A549 treated with AZD2906 at 1 μM for 4 hours (cell line): ENCODE results near the gene OR5AN1. TPM values are rescaled to one million over a fixed set of nuclear protein-coding genes. Genes with fewer than 3 reads are reported as not detected.

Experiments used
- total RNA-seq: library from RNA; stranded (reverse); fragments of 200-300 nt; extraction: Qiagen RNA extraction; gene quantifications from 5 replicates; pipeline ENCODE4 v1.2.3, GENCODE V29; 2022

The OR5AN1 gene
- total RNA-seq: not detected in 5 replicates

GRCh38 chr11:59358595-59358994 is at the start of gene OR5AN1:
Gene OR5AN1 (plus strand): TSS chr11:59358895. CDS start chr11:59364459, 5,564 bp downstream.

Other genes starting within 250 kb of the OR5AN1 start
- gene FAM111A, start 216.0 kb upstream of the OR5AN1 start, total RNA-seq: 7.2 to 8.5 TPM (median 7.9 TPM) in 5 replicates
- 3.7 to 4.3 TPM (median 4.0 TPM) in 5 replicates for gene DTX4, start 186.8 kb upstream of the OR5AN1 start, total RNA-seq
- not detected in 5 replicates for gene MPEG1, start 146.0 kb upstream of the OR5AN1 start, total RNA-seq
- gene OR5A2, start 67.5 kb downstream of the OR5AN1 start, total RNA-seq: not detected in 5 replicates
- gene OR5A1, start 77.6 kb downstream of the OR5AN1 start, total RNA-seq: not detected in 5 replicates
- not detected in 5 replicates for gene OR4D6, start 98.1 kb downstream of the OR5AN1 start, total RNA-seq
- not detected in 5 replicates for gene OR4D10, start 114.4 kb downstream of the OR5AN1 start, total RNA-seq
- not detected in 5 replicates for gene OR4D11, start 144.7 kb downstream of the OR5AN1 start, total RNA-seq
- gene OR4D9, start 152.6 kb downstream of the OR5AN1 start, total RNA-seq: not detected in 5 replicates